Central memory CD8-positive, alpha-beta T cell (primary cell): ENCODE results near the gene ZNF532.
A peak's percentile ranks its signal among the peaks of the same experiment; 100 is the strongest.
"Not testable (repeated sequence)": the region's sequence is repeated elsewhere in the genome, so short reads cannot be mapped to it uniquely, and the experiment has no call there.

ENCODE experiments used
- ATAC-seq: fragments of 150-1000 bp; cut with Tn5 transposase; replicated peaks from 2 replicates; pipeline ENCODE4 v1.10.0; 2022; ENCODE audit warnings: mild to moderate bottlenecking, moderate FRiP score, moderate number of reproducible peaks; ENCODE audit not compliant: poor library complexity, severe bottlenecking; ENCODE audit errors: extremely low read depth
- DNase-seq, 2 donors: peaks; one replicate each; pipeline ENCODE4 v3.0.0; 2021; ENCODE audit warnings: low spot score in 2 of 2
- H3K27ac Mint-ChIP-seq: one replicate; pipeline ENCODE4 v1.8.0; 2022; ENCODE audit warnings: low read depth, mild to moderate bottlenecking, moderate library complexity, mixed read lengths
- H3K27me3 Mint-ChIP-seq: one replicate; pipeline ENCODE4 v1.8.0; 2022; ENCODE audit warnings: mixed read lengths
- H3K36me3 Mint-ChIP-seq: one replicate; pipeline ENCODE4 v1.8.0; 2022; ENCODE audit warnings: mild to moderate bottlenecking, moderate library complexity, mixed read lengths; ENCODE audit not compliant: insufficient read depth
- H3K4me1 Mint-ChIP-seq: one replicate; pipeline ENCODE4 v1.8.0; 2022; ENCODE audit warnings: mixed read lengths
- H3K4me3 Mint-ChIP-seq: one replicate; pipeline ENCODE4 v1.8.0; 2022; ENCODE audit warnings: mild to moderate bottlenecking, moderate library complexity, mixed read lengths
- H3K9me3 Mint-ChIP-seq: one replicate; pipeline ENCODE4 v1.8.0; 2022; ENCODE audit warnings: mixed read lengths

ZNF532 gene

DNA sequence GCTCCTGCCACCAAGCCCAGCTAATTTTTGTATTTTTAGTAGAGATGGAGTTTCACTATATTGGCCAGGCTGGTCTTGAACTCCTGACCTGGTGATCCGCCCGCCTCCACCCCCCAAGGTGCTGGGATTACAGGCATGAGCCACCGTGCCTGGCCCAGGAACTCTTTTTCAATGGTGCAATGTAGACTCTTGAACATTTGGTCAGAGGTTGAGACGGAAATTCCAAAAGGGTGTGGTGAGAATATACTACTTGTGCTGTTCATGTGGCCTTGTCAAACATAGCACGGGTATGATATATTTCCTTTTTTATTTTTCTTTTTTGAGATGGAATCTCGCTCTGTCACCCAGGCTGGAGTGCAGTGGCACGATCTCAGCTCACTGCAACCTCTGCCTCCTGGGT lies 9.2 kb upstream of the ZNF532 start:
- H3K4me3 Mint-ChIP-seq, H3K4me1 Mint-ChIP-seq, DNase-seq, ATAC-seq, H3K27me3 Mint-ChIP-seq, H3K9me3 Mint-ChIP-seq, H3K36me3 Mint-ChIP-seq, H3K27ac Mint-ChIP-seq: not testable (repeated sequence)

DNA sequence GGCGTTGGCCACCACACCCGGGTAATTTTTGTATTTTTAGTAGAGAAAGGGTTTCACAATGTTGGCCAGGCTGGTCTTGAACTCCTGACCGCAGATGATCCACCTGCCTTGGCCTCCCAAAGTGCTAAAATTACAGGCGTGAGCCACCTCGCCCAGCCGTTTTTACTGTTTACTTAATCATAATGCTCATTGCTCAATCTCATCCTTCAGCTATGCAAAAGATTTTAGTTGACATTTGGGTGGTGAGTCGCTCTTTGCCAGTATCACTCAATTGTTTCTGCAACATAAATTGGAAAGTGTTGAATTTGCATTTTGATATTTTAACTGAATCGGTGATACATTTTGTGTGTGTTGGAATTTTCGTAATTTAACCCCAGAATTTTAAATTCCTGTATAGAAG lies 7.8 kb upstream of the ZNF532 start:
- H3K4me1 Mint-ChIP-seq: peaks cover 8% of the 10 kb centered on the region
- H3K27me3 Mint-ChIP-seq: no peaks in the 10 kb centered on the region
- H3K9me3 Mint-ChIP-seq: no peaks in the 10 kb centered on the region
- no peak for DNase-seq
- H3K4me3 Mint-ChIP-seq: no peak overlapping the region
- ATAC-seq: no peak
- H3K27ac Mint-ChIP-seq: no peak overlapping the region
- no peaks in the 10 kb centered on the region for H3K36me3 Mint-ChIP-seq

DNA sequence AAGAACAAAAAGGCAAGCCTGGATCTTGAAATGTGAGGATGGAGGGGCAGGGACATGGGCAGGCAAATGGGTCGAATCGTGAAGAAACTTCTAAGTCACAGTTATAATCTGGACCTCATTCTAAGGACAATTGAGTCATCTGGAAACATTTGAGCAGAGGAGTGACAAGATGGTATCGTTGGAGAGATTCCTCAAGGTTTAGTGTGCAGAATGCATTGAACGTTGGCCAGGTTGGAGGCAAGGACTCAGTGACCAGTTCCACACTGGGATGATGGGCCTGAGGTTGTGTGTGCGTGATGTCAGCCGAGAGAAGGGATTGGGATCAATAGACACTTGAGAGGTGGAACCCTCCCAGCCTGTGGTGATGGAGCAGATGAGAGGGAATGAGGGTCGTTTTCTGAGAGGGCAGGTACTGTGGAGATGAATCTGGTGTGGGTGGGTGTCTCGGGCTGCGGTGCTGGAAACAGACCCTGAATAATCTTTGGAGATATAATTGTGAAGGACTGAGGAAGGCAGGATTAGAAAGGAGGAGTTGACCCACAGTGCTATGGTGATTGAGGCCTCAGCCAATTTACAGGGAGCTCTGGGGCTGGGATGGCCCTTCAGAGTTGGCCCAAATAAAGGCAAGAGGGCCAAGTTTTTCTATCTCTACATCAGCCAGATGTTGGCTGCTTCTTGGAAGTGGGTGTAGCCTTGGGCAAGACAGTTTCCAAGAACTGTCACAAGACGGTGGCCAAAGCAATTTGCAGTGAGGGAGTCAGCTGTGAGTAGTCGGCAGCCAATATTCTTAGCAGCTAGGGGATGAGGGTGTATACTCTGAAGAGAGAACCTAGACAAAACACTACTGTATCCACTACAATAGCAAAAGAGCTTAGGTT lies 5.8 kb upstream of the ZNF532 start:
- Mint-ChIP-seq H3K4me1 (peaks cover 15% of the 10 kb centered on the region), H3K36me3 (peaks cover 5% of the 10 kb centered on the region), H3K9me3 (no peaks in the 10 kb centered on the region), H3K4me3 (no peak overlapping the region), H3K27me3 (no peaks in the 10 kb centered on the region), H3K27ac (peak overlapping the region; percentile 29)
- no peak for ATAC-seq
- no peak for DNase-seq

DNA sequence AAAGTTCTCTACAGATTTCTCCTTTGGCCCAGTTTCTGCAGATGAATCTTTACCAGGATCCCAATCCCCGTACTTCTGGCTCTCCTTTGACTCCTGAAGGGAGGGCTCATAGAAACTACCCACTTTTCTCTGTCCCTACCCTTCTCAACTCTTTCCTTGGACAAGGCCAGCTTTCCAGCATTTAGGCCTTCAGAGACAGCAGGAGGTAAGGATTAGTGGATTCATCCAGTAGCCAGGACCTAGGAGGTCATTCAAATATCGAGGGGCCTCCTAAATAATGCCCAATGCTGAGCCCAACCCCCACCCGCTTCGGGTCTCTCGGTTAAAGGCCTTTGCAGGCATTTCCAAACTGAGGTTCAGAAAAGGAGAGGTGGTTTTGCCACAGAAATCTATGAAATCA lies 4.8 kb upstream of the ZNF532 start:
- ATAC-seq: no peak
- no peak overlapping the region for H3K4me3 Mint-ChIP-seq
- peaks cover 2% of the 10 kb centered on the region for H3K27me3 Mint-ChIP-seq
- no peak overlapping the region for H3K27ac Mint-ChIP-seq
- peaks cover 11% of the 10 kb centered on the region for H3K36me3 Mint-ChIP-seq
- no peaks in the 10 kb centered on the region for H3K9me3 Mint-ChIP-seq
- no peak for DNase-seq
- H3K4me1 Mint-ChIP-seq: peaks cover 20% of the 10 kb centered on the region

DNA sequence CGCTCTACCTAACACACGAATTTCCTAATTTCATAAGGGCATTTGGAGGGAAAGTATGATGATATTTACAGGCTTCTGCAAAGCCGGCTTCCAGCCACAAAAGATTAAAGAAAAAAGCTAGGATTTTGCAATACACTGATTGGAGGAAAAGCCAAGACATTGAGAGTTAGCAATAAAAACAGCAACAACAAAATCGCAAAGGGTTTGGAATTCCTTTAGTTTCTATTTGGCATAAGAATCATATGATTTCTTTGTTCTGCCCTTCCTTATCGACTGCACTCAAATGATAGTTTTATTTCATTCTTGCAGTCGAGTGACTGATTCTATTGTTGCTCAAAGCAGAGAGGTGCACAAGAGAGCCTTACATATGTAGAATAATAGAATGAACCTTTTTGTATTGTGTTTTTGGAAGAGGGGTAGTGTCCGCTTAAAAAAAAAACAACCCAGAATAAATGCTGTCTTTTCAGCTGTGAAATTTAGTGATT lies 3.9 kb upstream of the ZNF532 start:
- Mint-ChIP-seq H3K27me3 (peaks cover 10% of the 10 kb centered on the region), H3K4me3 (no peak overlapping the region), H3K9me3 (no peaks in the 10 kb centered on the region), H3K4me1 (peaks cover 29% of the 10 kb centered on the region), H3K27ac (peak overlapping the region; percentile 62), H3K36me3 (peaks cover 13% of the 10 kb centered on the region)
- ATAC-seq: no peak
- DNase-seq: no peak

DNA sequence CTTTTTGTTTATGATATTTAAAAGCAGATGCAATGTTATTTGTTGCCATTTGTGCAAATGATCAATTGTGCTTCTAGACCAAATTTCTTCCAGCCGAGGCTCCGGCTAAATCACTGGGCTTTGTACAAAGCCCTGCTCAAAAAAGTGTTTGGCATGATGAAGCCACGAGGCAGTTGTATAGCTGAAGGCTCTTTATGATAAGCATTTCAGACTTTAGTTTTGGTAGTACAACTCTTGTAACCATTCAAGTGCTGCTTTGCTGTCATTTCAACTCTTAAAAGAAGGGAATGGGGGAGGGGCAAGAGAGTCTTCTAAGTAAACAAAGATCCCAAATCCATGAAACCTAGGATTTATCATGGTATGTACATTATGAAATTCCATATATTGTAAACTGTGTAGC lies 3.3 kb upstream of the ZNF532 start:
- peaks cover 11% of the 10 kb centered on the region for H3K27me3 Mint-ChIP-seq
- DNase-seq (no peak), ATAC-seq (no peak)
- peaks cover 13% of the 10 kb centered on the region for H3K36me3 Mint-ChIP-seq
- peak overlapping the region; percentile 62 for H3K27ac Mint-ChIP-seq
- H3K4me1 Mint-ChIP-seq: peaks cover 34% of the 10 kb centered on the region
- H3K9me3 Mint-ChIP-seq: no peaks in the 10 kb centered on the region
- no peak overlapping the region for H3K4me3 Mint-ChIP-seq

DNA sequence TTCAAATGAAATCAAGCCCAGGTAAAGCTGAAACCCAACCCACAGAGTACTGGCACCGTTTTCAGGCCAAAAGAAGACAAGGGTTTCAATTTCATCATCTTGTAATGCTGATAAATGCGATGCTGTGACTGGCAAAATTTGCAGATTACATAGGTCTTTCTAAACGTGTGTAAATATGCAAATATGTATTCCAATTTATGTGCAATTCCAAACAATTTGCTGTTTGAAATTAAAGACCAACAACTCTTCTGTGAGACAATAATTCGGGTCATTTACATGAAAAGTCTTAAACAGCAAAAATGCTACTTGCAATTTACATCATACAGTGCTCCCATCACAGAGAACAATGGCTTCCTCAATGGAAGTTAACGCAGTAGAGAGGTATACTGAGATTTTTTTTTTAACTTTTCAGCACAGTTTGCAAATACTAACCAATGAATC lies 2.8 kb upstream of the ZNF532 start:
- DNase-seq (no peak), ATAC-seq (no peak)
- Mint-ChIP-seq H3K4me1 (peaks cover 36% of the 10 kb centered on the region), H3K27me3 (peaks cover 11% of the 10 kb centered on the region), H3K36me3 (peaks cover 13% of the 10 kb centered on the region), H3K27ac (peak overlapping the region; percentile 62), H3K9me3 (no peaks in the 10 kb centered on the region), H3K4me3 (peak overlapping the region; percentile 78)

DNA sequence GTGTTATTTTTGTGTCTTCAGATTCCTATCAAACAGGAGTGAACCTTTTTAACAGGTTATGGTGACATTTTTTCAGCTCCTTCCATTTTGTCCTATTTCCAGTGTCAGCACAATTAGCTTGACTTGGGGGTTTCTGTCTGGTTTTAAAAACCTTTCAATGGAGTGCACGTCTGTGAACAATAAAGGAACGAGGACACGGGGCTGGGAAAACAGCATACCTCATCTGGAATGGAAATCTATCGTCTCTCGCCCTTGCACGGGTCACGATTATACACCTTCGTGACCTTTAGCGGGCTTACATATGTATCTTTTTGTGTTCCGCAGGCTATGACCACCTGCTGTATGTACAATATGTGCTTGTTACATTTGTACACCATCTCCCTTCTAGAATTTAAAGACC lies 2.3 kb upstream of the ZNF532 start:
- Mint-ChIP-seq H3K27me3 (peaks cover 11% of the 10 kb centered on the region), H3K36me3 (peaks cover 13% of the 10 kb centered on the region), H3K9me3 (no peaks in the 10 kb centered on the region), H3K27ac (peak overlapping the region; percentile 95), H3K4me1 (peaks cover 36% of the 10 kb centered on the region), H3K4me3 (peak overlapping the region; percentile 78)
- DNase-seq (no peak), ATAC-seq (no peak)

DNA sequence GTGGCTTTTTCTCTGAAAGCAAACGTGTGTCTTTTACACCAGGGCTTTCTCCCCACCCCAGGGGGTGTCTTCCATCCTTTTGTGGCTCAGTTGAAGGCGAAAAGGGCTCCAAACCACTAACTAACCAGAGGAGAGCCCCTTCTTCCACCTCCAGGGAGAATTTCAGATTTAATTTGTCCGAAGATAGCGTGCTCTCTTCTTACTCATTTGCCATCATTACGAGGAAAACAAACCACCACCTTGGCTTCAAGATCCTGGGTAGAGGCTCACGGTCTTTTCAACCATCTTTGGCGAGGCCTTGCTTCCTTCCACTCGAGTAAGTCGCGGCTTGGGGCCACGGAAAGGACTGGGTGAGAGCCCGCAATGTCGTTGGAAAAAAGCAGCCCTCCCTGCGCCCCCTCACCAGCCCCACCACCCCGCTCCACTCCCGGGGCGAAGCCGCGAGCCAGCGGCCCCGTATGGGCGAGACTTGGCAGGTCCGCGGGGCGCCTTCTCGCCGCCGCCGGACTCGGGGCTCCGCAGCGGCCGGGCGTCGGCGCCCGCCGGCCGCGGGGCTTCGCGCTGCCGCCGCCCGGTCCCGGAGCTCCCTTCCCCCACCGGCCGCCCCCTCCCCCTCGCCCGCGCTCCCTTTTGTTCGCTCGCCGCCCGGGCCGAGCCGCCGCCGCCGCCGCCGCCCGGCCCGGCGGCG lies 1.7 kb upstream of the ZNF532 start:
- H3K27ac Mint-ChIP-seq: peak overlapping the region; percentile 95
- peaks cover 36% of the 10 kb centered on the region for H3K4me1 Mint-ChIP-seq
- H3K36me3 Mint-ChIP-seq: peaks cover 13% of the 10 kb centered on the region
- H3K27me3 Mint-ChIP-seq: peaks cover 11% of the 10 kb centered on the region
- peak; percentile 25 for ATAC-seq
- peak overlapping the region; percentile 78 for H3K4me3 Mint-ChIP-seq
- peak; percentile 15 to 51 for DNase-seq
- no peaks in the 10 kb centered on the region for H3K9me3 Mint-ChIP-seq

DNA sequence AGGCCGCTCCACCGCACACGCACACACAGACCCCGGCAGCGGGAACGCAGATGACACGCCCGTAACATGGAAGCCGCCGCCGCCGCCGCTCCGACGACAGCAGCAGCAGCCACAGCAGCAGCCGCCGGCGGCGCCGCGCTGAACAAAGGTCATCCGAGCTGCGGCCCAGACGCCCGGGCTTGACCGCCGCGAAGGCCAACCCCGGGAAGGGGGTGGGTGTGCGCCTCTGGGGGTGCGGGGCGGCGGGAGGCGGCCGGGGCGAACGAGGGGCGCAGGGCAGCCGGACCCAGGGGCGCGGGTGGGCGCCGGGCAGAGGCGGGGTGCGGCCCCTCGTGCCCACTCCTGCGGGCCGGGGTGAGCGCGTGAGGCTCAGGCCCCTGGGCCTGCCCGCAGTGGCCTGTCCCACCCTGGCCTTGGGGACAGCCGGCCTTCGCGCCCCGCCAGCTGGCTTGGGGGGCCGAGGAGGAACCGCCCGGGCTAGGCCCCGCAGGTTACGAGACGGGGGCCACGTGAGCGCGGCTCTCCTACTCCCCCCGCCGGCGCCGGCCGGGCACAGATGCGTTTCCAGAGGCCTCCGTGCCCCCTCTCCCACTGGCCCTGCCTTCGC lies 1.0 kb upstream of the ZNF532 start:
- Mint-ChIP-seq H3K4me1 (peaks cover 31% of the 10 kb centered on the region), H3K36me3 (peaks cover 17% of the 10 kb centered on the region), H3K27ac (peak overlapping the region; percentile 95), H3K4me3 (peak overlapping the region; percentile 78), H3K27me3 (peaks cover 11% of the 10 kb centered on the region), H3K9me3 (no peaks in the 10 kb centered on the region)
- DNase-seq: peak in 1 of 2 donors; percentile 23
- ATAC-seq: peak; percentile 44

DNA sequence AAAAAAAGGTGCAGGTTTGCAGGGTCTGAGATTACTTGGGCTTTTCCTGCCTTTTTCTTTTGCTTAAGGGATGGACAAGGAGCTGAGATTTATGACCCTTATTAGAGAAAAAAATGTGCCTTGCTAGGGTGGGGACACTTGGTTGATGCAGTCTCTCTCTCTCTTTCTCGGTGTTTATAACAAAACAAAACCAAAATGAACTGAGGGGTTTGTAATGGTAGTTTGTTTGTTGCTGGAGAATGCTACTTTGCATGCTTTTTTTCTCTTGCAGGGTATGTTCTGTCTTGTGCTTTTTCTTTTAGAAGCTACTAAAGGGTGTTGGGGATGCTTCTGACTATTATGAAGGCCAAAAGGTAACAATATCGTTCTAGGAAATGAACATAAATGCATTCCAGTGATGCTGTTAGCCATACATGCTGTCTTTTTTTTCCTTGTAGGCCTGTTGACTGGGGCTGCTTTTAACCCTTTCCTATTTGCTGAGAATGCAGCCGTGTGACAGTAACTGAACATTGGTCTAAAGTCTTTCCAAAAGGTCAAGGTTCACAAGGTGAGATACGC lies 435 bp downstream of the ZNF532 start:
- Mint-ChIP-seq H3K27ac (peak overlapping the region; percentile 95), H3K36me3 (peaks cover 21% of the 10 kb centered on the region), H3K4me3 (peak overlapping the region; percentile 78), H3K9me3 (no peaks in the 10 kb centered on the region), H3K27me3 (peaks cover 11% of the 10 kb centered on the region), H3K4me1 (peaks cover 36% of the 10 kb centered on the region)
- ATAC-seq: no peak
- no peak for DNase-seq

DNA sequence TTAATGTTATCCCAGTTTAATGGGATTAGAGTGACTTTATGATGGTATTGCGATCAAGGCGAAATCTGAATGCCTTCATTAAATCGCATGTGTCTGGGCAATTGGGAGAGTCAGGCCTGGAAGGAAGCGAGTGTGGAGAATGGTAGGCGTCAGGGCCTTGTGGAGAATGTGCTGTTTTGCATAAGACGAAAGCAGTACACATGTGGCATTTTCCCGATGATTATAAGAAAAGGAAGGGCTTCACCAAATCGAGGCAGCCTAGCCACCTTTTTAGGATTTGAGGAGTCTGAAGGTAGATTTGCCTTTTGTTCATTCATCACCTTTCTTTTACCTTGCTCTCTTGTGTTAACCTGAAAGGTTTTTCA lies 1.0 kb downstream of the ZNF532 start:
- H3K27me3 Mint-ChIP-seq: peaks cover 11% of the 10 kb centered on the region

More for the DNA sequence above, 1.0 kb downstream of the ZNF532 start:
- DNase-seq (no peak), ATAC-seq (no peak)
- H3K27ac Mint-ChIP-seq: no peak overlapping the region
- H3K36me3 Mint-ChIP-seq: peaks cover 21% of the 10 kb centered on the region
- H3K9me3 Mint-ChIP-seq: no peaks in the 10 kb centered on the region
- H3K4me1 Mint-ChIP-seq: peaks cover 42% of the 10 kb centered on the region
- H3K4me3 Mint-ChIP-seq: peak overlapping the region; percentile 78
